Activated CD4-positive, alpha-beta T cell treated with anti-CD3 and anti-CD28 coated beads for 4 hours (primary cell): Measurements from ENCODE around the gene RGS3.
"Not testable (repeated sequence)": the region's sequence is repeated elsewhere in the genome, so short reads cannot be mapped to it uniquely, and the experiment has no call there.

Experiments used
- DNase-seq, 2 donors: peaks; one replicate each; pipeline ENCODE4 v3.0.0-alpha.2; 2020

Gene RGS3

DNA sequence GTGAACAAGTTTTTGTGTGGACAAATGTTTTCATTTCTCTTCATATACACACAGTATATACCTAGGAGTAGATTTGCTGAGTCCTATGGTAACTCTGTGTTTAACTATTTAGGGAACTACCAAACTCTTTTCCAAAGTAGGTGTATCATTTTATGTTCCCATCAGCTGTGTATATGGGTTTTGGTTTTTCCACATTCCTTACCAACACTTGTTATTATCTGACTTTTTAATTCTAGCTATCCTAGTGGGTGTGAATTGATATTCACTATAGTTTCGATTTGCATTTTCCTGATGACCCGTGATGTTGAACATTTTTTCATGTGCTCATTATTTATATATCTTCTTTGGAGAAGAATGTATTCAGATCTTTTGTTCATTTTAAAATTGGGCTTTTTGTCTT is 3.7 kb downstream of the RGS3 start:
- no peak for DNase-seq

DNA sequence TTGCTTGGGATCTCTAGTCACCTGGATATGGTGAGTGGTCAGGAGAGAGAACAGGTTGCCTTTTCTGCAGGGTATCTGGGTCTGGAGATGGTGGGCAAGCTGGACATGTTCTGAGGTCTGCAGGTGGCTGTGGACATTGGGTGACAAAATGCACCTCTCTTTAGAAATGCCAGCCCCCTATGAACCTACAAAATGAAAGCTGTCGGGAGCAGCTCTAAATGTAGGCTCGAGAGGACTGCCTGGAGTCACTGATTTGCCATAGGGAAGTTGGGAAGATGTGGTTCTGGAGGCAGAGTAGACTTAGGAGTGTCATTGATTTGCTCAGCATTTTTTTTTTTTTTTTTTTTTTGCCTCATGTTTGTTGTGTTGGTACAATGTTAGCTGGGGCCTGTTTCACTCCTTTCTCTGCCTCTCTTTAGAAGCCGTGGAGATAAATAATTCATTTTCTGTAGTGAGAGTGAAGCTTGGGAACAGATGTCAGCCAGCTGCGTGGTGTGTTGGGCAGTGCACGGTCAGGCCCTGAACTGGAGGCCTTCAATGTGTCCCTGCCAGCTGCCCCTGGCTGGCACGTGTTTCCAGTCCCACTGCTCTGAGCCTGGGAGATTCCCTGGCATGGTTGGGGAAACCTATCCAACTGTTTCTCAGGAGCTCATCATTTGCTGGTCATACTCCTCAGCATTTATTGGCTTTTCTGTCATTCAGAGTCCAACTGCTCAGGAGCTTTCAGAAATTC is 5.4 kb downstream of the RGS3 start:
- DNase-seq, result no peak

DNA sequence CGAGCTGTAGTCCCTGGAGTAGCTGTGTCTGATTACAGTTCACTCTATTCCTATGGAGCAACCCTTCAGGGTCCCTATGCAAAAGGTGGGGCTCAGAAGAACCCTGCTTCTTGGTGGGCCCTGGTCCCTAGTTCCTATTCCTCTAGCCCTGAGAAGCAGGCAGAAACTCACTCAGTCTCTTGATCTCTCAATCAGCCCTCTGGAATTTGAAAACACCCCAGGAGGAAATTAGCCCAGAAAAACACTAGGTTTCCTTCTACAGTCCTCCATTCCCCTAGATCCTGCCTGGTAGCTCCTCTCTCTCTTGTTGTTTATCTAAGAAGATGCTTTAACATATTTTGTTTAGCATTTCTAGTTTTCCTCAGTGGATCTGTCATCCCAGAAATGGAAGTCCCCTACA is 7.6 kb downstream of the RGS3 start:
- no peak for DNase-seq

DNA sequence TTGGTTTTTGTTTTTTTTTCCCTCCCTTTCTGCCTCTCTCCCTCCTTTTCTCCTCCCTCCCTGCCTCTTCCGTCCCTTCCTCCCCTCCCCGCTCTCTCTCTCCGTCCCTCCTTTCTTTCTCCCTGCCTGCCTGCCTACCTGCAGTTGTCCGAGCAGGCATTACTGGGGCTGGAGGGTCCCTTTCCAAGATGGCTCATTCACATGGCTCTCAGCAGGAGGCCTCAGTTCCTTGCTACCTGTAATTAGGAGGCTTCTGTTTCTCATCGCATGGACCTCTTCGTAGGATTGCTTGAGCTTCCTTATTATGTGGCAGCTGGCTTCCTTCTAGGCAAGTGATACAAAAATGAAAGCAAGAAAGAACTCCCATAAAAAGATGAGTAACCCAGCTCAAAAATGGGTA is 8.0 kb downstream of the RGS3 start:
- DNase-seq, result no peak

- no peak for DNase-seq
These were observed 8.7 kb downstream of the RGS3 start for GRCh38 chr9:113472199-113472598.

DNA sequence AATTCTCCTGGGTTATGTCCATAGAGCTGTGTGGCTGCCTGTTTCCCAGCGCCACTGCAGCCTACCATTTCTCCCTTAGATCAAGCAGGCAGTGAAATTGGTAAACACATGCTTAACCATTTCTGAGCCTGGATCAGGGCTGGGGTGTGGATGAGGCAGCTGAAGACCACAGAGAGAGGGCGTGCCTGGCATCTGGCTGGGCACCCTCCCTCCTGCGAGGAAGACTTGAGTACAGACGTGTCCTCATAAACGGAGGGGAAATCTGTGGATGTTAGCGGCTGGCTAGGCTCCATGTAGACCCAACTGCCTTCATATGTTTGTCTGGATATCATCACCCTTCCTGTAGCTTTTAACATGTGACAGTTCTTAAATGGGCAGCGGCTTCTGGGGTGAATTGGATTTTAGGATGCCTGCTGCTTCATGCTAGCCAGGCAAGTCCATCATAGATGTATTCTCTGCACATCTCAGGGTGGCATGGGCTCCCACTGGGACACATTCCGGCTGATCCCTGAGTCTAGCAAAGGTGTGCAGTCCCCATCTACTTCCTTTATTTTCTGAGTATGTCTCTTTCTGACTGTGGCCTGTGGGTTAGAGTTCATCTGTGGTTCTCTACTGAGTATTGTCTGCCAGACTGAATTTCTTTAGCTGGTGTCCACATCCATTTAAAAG is 11.0 kb downstream of the RGS3 start:
- DNase-seq, result no peak

- no peak for DNase-seq
These were observed 11.5 kb downstream of the RGS3 start for GRCh38 chr9:113475031-113475430.

DNA sequence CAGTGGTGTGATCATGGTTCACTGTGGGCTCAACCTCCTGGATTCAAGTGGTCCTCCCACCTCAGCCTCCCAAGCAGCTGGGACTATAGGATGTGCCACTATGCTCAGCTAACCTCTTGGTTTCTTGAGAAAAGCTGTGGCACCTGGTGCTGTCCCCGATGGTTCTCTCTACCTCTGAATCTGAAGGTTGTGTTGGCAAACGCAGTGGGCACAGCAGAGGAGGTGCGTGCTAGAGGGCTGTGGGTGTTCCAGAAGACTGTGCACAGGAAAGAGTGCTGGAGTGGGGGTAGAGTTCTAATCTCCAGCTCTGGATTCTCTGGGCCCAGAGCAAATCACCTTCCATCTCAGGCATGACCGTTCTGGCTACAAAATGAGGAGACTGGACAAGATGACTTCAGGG is 12.5 kb downstream of the RGS3 start:
- no peak for DNase-seq

DNA sequence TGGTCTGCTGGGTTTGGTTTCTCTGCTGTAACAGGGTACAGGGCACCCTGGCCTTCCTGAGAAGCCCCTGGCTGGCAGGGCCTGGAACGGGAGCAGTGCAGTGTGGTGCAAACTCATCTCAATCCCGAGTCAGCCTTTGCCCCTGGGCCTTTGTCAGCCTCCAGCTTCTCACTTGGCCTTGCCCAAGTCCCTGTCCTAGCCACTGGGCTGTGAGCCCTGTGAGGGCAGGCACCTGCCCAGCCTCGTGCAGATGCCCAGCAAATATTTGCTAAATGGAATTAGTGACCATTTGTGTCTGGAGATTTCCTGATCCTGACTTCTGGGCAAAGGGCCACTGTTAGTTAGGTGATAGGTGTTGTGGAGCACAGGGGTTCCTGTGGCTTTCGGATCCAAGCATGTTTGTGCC is 13.0 kb downstream of the RGS3 start:
- no peak for DNase-seq

GRCh38 chr9:113477058-113477457 is 13.5 kb downstream of the RGS3 start:
- no peak for DNase-seq

DNA sequence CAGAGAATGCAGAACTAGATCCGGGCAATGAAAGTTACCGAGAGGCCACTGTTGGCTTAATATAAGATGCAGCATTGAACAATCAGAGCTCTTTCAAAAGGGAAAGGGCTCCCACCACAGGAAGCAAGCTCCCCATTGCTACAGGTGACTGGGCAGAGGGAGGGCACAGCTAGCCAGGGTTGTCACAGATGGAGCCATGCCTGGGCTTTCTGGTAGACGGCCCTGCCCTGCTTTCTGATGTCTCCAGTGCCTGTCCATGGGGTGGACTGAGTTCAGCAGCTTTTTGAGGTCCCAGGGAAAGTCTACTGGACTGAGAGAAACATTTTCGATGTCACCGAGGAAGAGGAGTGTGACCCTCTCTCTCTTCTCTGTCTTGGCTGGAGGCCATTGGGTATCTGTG is 14.1 kb downstream of the RGS3 start:
- DNase-seq, result no peak

- DNase-seq, result peak in 1 of 2 donors; percentile 20
These were observed 15.7 kb downstream of the RGS3 start for GRCh38 chr9:113479174-113479621.

- no peak for DNase-seq
These were observed 17.1 kb downstream of the RGS3 start for GRCh38 chr9:113480612-113481011.

- DNase-seq, result no peak
These were observed 17.8 kb downstream of the RGS3 start for GRCh38 chr9:113481176-113481787.

DNA sequence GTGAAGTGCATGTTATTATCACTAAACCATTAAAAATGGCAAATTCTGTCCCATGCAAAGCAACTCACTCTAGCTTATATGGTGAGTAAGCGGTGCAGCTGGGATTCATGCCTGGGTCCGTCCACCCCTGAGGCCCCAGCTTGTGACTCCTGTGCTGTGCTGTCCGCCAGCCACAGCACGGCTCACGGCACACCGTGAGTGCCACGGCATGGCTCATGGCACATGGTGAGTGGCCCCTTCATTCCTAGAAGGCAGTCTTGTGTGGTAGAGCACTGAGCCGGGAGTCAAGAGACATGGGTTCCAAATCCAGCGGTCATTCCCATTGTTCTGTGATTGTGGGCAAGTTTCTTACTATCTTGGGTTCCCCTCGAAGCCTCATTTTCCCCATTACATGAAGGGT is 18.8 kb downstream of the RGS3 start:
- no peak for DNase-seq

GRCh38 chr9:113482991-113483675 is 19.6 kb downstream of the RGS3 start:
- no peak for DNase-seq

DNA sequence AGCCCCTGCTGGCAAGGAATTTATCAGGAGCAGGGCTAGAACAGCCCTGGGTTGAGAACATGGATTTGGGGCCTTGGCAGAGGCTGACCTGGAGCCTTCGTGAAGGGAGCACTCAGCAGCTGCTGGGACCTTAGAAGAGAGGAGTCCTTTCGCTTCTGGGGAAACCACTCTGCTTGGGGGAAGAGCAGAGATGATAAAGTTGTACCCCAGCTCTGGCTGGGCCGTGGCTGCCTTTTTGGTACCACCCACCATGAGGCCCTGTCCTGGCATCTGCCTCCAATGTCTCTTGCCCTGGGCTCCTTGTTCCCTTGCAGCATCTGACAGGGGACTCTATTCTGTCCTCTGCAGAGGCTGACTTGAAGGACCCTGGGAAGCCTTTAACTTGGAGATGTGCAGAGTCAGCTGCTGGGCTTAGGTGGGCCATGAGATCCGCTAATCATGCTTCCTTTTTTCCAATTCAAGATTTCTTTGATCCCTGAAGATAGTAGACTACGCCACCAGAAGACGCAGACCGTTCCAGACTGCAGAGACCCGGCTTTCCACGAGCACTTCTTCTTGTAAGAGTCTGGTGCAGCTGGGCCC is 20.2 kb downstream of the RGS3 start:
- DNase-seq, result no peak

GRCh38 chr9:113484258-113484730 is 20.8 kb downstream of the RGS3 start:
- no peak for DNase-seq

GRCh38 chr9:113485761-113486115 is 22.2 kb downstream of the RGS3 start:
- DNase-seq, result no peak

DNA sequence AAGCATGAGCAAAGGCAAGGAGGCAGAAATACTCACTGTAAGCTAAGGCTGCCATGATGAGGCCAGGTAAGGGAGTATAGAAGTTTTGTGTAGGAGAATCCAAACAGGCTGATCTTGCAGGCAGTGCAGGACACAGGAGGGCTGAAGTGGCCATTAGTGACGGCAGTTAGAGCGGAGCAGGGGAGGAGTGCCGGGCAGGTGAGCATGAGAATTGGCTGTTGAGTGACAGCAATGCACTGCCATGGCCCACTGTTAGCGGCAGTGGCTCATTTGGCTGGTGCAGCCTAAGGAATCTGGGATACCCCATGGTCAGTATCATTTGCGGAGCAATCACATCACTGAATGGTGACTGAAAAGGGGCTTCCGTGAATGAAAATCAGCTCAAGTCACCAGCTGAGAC is 22.8 kb downstream of the RGS3 start:
- DNase-seq, result no peak

DNA sequence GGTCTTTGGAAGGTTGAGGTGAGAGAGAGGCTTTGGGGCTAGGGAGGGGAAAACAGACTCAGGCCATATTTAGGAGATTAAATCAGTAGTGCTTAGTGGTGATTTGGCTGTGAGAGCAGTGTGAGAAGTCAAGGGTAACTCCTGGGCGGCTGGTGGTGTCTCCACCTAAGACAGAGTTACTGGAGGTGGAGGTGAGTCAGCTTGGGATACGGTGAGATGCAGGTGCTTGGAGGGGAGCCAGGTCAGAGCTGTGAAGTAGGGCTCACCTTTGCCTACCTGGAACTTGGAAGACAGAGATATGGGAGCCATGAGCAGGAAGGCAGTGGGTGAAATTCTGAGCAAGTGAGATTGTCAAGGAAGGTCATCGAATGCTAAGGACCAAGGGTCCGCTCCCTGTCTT is 24.5 kb downstream of the RGS3 start:
- no peak for DNase-seq

DNA sequence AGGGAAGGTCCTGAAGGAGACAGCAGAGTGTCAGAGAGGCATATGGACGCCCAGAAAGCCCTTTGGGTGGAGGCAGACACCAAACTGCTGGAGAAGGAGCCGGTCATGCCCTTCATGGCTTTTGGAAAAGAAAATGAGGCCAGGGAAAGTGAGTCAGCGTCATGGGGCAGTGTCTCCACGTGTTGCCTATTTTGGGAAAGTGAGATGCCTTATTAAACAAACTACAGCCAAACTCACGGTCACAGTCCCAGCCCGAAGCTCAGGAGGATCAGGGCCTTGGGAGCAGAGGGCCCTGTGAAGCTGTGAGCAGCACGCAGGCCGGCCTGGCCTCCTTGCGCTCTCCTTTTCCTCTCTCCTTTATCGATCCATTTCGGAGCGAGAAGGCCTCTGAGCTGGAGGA is 25.0 kb downstream of the RGS3 start:
- no peak for DNase-seq

DNA sequence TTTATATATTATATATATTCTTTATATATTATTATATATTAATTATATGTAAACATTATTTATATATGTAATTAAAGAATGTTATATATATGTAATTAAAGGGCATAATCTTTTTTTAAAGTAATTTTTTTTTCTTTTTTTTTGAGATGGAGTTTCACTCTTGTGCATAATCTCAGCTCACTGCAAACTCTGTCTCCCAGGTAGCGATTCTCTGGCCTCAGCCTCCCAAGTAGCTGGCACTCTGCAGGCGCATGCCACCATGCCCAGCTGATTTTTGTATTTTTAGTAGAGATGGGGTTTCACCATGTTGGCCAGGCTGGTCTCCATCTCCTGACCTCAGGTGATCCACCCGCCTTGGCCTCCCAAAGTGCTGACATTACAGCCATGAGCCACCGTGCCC is 27.6 kb downstream of the RGS3 start:
- DNase-seq, result not testable (repeated sequence)
